Prostate gland (tissue), 2 donors: ENCODE measurements around the gene LRRC43. TPM values are rescaled to one million over a fixed set of nuclear protein-coding genes. Genes with fewer than 3 reads are reported as not detected.
A peak's percentile ranks its signal among the peaks of the same experiment; 100 is the strongest.

Experiments
- DNase-seq: peaks from one replicate; pipeline ENCODE4 v3.0.0-alpha.2; 2019; ENCODE audit warnings: low spot score
- H3K27ac ChIP-seq, 2 donors: fragments of 200-600 bp; sonication (generic); 2 replicates each; pipeline ENCODE4 v1.5.1; 2017 to 2019
- H3K27me3 ChIP-seq: fragments of 200-600 bp; sonication (generic); replicated peaks from 2 replicates; pipeline ENCODE4 v1.5.1; 2019; ENCODE audit not compliant: insufficient read depth
- H3K36me3 ChIP-seq, 2 donors: fragments of 200-600 bp; sonication (generic); 1 replicate in 1 of 2; 2 replicates in 1 of 2; pipeline versions ENCODE4 v1.5.1 to v1.8.1; 2017 to 2019
- H3K4me1 ChIP-seq: fragments of 200-600 bp; sonication (generic); replicated peaks from 2 replicates; pipeline ENCODE4 v1.5.1; 2019
- H3K4me3 ChIP-seq, 2 donors: fragments of 200-600 bp; sonication (generic); 2 replicates each; pipeline ENCODE4 v1.5.1; 2017 to 2019
- H3K9me3 ChIP-seq: fragments of 200-600 bp; sonication (generic); 2 replicates; pipeline ENCODE4 v1.5.1; 2017
- CTCF ChIP-seq, 4 experiments: fragments of 200-600 bp in 2 of 4; fragments of 450-650 bp in 2 of 4; sonication (generic) in 2 of 4; IDR thresholded peaks; 1 replicate in 3 of 4; 2 replicates in 1 of 4; pipeline ENCODE4 v1.5.1; 2016 to 2019; ENCODE audit warnings: antibody characterized with exemption in 4 of 4, mild to moderate bottlenecking in 2 of 4, moderate library complexity in 2 of 4
- POLR2A ChIP-seq: fragments of 450-650 bp; IDR thresholded peaks from one replicate; pipeline ENCODE4 v1.6.1; 2016; ENCODE audit warnings: antibody characterized with exemption, mild to moderate bottlenecking
- POLR2AphosphoS5 ChIP-seq: sonication (generic); formaldehyde crosslinking; IDR thresholded peaks from one replicate; pipeline ENCODE4 v1.6.1; 2017; ENCODE audit warnings: antibody characterized with exemption
- WGBS: methylation state at CpG from one replicate; pipeline ENCODE4 v1.1.5; 2018; 5-methylcytosine and 5-hydroxymethylcytosine counted together
- intact Hi-C: fragments of 100-400 bp; cut with DNase I; formaldehyde crosslinking; loops from one replicate; pipeline ENCODE4 v1.14.2; 2022
- total RNA-seq, 2 donors: library from RNA; depleted of rRNA; stranded (reverse); fragments of >200 nt; gene quantifications; one replicate each; pipeline ENCODE4 v1.1.0, GENCODE V29; 2016

The LRRC43 gene
- total RNA-seq, 2 donors from 2014 or later: 1.2 to 5.7 TPM

- Histone ChIP-seq H3K27me3 (no peaks in the 10 kb centered on the region), H3K27ac (no peak overlapping the region), H3K4me1 (no peaks in the 10 kb centered on the region), H3K9me3 (no peaks in the 10 kb centered on the region), H3K4me3 (no peak overlapping the region), H3K36me3 (peaks cover 0 to 12% of the 10 kb centered on the region in 2 donors)
- TF ChIP-seq POLR2A (no peak), POLR2AphosphoS5 (no peak), CTCF (IDR thresholded peaks at IDR 0.05) (no peak)
- peak; percentile 53 for DNase-seq
- 34% methylated on average over 11 of the region's 11 CpGs for WGBS
- intact Hi-C loops: no loop called here
Measured at GRCh38 chr12:122137681-122138080, 45.2 kb upstream of the LRRC43 start.

GRCh38 chr12:122138181-122138580 is 44.7 kb upstream of the LRRC43 start:
- Histone ChIP-seq H3K27me3 (no peaks in the 10 kb centered on the region), H3K36me3 (peaks cover 3 to 15% of the 10 kb centered on the region in 2 donors), H3K4me3 (no peak overlapping the region), H3K9me3 (no peaks in the 10 kb centered on the region), H3K4me1 (no peaks in the 10 kb centered on the region), H3K27ac (no peak overlapping the region)
- intact Hi-C loops: no loop called here
- TF ChIP-seq POLR2AphosphoS5: no peak
- TF ChIP-seq CTCF (IDR thresholded peaks at IDR 0.05): no peak
- no peak for TF ChIP-seq POLR2A
- 72% methylated on average over 11 of the region's 11 CpGs for WGBS
- no peak for DNase-seq

GRCh38 chr12:122138616-122139015 is 44.3 kb upstream of the LRRC43 start:
- 89% methylated on average over 11 of the region's 11 CpGs for WGBS
- H3K36me3 ChIP-seq: peaks cover 3 to 15% of the 10 kb centered on the region in 2 donors
- H3K27ac ChIP-seq: no peak overlapping the region
- intact Hi-C loops: no loop called here
- no peaks in the 10 kb centered on the region for H3K4me1 ChIP-seq
- no peak for DNase-seq
- H3K9me3 ChIP-seq: no peaks in the 10 kb centered on the region
- H3K4me3 ChIP-seq: no peak overlapping the region
- TF ChIP-seq POLR2AphosphoS5 (no peak), POLR2A (no peak), CTCF (IDR thresholded peaks at IDR 0.05) (no peak)
- no peaks in the 10 kb centered on the region for H3K27me3 ChIP-seq

- no peak for DNase-seq
- 91% methylated on average over 15 of the region's 15 CpGs for WGBS
- Histone ChIP-seq H3K4me3 (no peak overlapping the region), H3K36me3 (peaks cover 3 to 15% of the 10 kb centered on the region in 2 donors), H3K4me1 (no peaks in the 10 kb centered on the region), H3K9me3 (no peaks in the 10 kb centered on the region), H3K27ac (no peak overlapping the region), H3K27me3 (no peaks in the 10 kb centered on the region)
- intact Hi-C loops: no loop called here
- TF ChIP-seq POLR2A (no peak), CTCF (IDR thresholded peaks at IDR 0.05) (no peak), POLR2AphosphoS5 (no peak)
Measured at GRCh38 chr12:122139266-122139665, 43.7 kb upstream of the LRRC43 start.

GRCh38 chr12:122139941-122140340 is 43.0 kb upstream of the LRRC43 start:
- Histone ChIP-seq H3K4me3 (no peak overlapping the region), H3K36me3 (peaks cover 3 to 15% of the 10 kb centered on the region in 2 donors), H3K27ac (no peak overlapping the region), H3K9me3 (no peaks in the 10 kb centered on the region), H3K27me3 (no peaks in the 10 kb centered on the region), H3K4me1 (no peaks in the 10 kb centered on the region)
- no peak for DNase-seq
- intact Hi-C loops: no loop called here
- 85% methylated on average over 8 of the region's 8 CpGs for WGBS
- TF ChIP-seq CTCF (IDR thresholded peaks at IDR 0.05): no peak
- TF ChIP-seq POLR2AphosphoS5: no peak
- TF ChIP-seq POLR2A: no peak
